SW 1271 (cell line): ENCODE data around the gene CRHR1.

Source experiments
- DNase-seq, 2 experiments: peaks; one replicate each; lab custom pipeline; 2025; lab: John Stamatoyannopoulos, UW

CRHR1 gene

GRCh38 chr17:45758544-45758943, 25.6 kb upstream of the CRHR1 start:
- no peak for DNase-seq

- DNase-seq = peak in 1 of 2 experiments; percentile 22
These were observed 24.4 kb upstream of the CRHR1 start for GRCh38 chr17:45759761-45760160.

- no peak for DNase-seq
These were observed 22.1 kb upstream of the CRHR1 start for GRCh38 chr17:45761957-45762565.

GRCh38 chr17:45763182-45763581, 20.9 kb upstream of the CRHR1 start:
- DNase-seq = no peak

GRCh38 chr17:45764479-45764878, 19.6 kb upstream of the CRHR1 start:
- no peak for DNase-seq

GRCh38 chr17:45768000-45768399, 16.1 kb upstream of the CRHR1 start:
- DNase-seq = no peak

GRCh38 chr17:45770632-45771270, 13.4 kb upstream of the CRHR1 start:
- DNase-seq = no peak

GRCh38 chr17:45771271-45771959, 12.7 kb upstream of the CRHR1 start:
- no peak for DNase-seq

GRCh38 chr17:45775148-45775547, 9.0 kb upstream of the CRHR1 start:
- no peak for DNase-seq

GRCh38 chr17:45775576-45776011, 8.5 kb upstream of the CRHR1 start:
- no peak for DNase-seq

GRCh38 chr17:45776896-45777295, 7.2 kb upstream of the CRHR1 start:
- no peak for DNase-seq

- DNase-seq = no peak
These were observed 6.7 kb upstream of the CRHR1 start for GRCh38 chr17:45777388-45777787.

GRCh38 chr17:45780921-45781320, 3.2 kb upstream of the CRHR1 start:
- DNase-seq = no peak

GRCh38 chr17:45782889-45783592, 1.1 kb upstream of the CRHR1 start:
- no peak for DNase-seq

- no peak for DNase-seq
These were observed 377 bp upstream of the CRHR1 start for GRCh38 chr17:45783593-45784292.

GRCh38 chr17:45784741-45785479, 790 bp downstream of the CRHR1 start:
- DNase-seq = peak in 1 of 2 experiments; percentile 8

GRCh38 chr17:45785480-45786193, 1.5 kb downstream of the CRHR1 start:
- no peak for DNase-seq

GRCh38 chr17:45786349-45786748, 2.2 kb downstream of the CRHR1 start:
- no peak for DNase-seq

GRCh38 chr17:45787044-45787443, 2.9 kb downstream of the CRHR1 start:
- DNase-seq = no peak

- no peak for DNase-seq
These were observed 3.5 kb downstream of the CRHR1 start for GRCh38 chr17:45787656-45788055.

- DNase-seq = no peak
These were observed 3.9 kb downstream of the CRHR1 start for GRCh38 chr17:45788057-45788456.
